ENCODE measurements around the gene UGT1A6.

Gene UGT1A6

DNA sequence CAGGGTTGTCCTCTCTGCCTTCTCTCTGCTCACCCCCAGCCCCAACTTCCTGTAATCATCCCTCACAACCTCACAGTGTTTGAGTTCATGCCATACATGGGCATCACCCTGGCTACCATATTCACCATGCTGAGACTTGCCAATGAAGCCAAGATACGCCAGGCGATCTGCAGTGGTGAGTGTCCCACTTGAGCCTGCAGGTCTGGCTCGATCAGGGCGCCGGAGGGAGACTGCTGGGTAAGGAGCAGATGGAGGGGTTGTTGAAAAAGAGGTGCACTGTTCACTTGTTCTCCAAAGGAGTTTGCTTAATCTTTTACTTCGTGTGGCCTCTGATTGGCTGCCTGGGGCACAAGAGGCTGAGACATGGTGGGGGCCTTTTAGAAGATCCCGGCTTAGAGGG, 100.0 kb downstream of the UGT1A6 start:
- Mint-ChIP-seq H3K9me3 (no peaks in the 10 kb centered on the region), H3K4me3 (no peak overlapping the region), H3K4me1 (no peaks in the 10 kb centered on the region), H3K27ac (ENCODE audit: low read depth) (no peak overlapping the region), H3K27me3 (peaks cover 37% of the 10 kb centered on the region), H3K36me3 (ENCODE audit: insufficient read depth) (no peaks in the 10 kb centered on the region)
- ATAC-seq (replicated peaks; ENCODE audit: extremely low read depth, poor library complexity, severe bottlenecking) (no peak), DNase-seq (ENCODE audit: low spot score in 2 of 2) (no peak)

DNA sequence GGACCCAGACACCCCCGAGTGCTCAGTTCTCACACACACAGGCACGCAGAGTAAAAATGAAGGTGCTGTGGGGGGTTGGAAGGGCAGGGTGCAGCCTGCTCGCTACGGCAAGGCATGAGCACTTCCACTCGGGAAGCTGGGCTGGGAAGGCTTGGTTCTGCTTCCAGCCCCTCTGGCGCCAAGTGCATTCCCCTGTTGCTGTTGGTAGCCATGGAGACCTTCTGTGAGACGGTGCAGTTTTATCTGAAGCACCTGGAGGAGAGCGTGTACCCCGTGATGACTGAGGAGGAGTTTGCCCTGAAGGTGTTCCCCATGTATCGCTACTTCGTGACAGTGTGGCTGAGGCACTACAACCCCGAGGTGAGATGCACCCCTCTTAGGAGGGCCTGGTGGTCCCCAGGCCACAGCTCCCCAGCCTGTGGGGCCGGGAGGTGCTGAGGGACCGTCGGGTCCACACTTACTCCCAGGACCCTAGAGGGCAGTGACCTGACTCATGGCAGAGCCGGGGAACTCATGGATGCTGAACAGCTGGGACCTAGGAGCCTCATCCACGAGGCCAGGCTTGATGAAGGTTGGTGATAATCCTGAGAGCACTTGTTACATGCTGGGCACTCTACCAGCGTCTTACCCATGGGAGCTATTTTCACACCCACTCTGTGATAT, 100.9 kb downstream of the UGT1A6 start:
- ATAC-seq (replicated peaks; ENCODE audit: extremely low read depth, poor library complexity, severe bottlenecking) (no peak), DNase-seq (ENCODE audit: low spot score in 2 of 2) (no peak)
- no peaks in the 10 kb centered on the region for H3K36me3 Mint-ChIP-seq (ENCODE audit: insufficient read depth)
- H3K27me3 Mint-ChIP-seq, result peaks cover 40% of the 10 kb centered on the region
- H3K9me3 Mint-ChIP-seq, result no peaks in the 10 kb centered on the region
- H3K4me3 Mint-ChIP-seq, result no peak overlapping the region
- H3K27ac Mint-ChIP-seq (ENCODE audit: low read depth), result no peak overlapping the region
- no peaks in the 10 kb centered on the region for H3K4me1 Mint-ChIP-seq

DNA sequence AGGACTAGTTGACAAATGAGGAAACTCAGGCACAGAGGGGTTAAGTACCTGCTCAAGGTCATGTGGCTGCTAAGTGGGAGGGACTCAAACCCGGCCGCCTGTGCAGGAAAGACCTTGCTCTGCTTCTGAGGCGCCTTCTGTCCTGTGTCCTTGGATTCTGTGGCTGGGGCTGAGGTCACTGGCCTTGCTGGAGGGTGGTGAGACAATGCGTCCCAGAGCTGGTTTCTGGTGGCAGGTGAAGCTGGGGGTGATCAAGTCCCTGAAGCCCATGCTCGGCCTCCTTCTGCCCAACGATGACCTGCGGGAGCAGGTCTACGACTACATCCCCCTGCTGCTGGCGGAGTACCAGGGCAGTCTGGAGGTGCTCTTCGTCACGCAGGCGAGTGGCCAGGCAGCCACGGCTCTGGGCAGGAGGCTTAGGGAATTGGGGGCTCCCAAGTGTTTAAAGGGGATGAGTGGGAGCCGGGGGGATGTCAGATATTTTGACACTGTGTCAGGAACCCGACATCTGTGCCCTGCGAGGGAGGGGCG, 101.5 kb downstream of the UGT1A6 start:
- no peak for ATAC-seq (replicated peaks; ENCODE audit: extremely low read depth, poor library complexity, severe bottlenecking)
- H3K4me3 Mint-ChIP-seq, result no peak overlapping the region
- DNase-seq (ENCODE audit: low spot score in 2 of 2), result no peak
- H3K27me3 Mint-ChIP-seq, result peaks cover 41% of the 10 kb centered on the region
- H3K27ac Mint-ChIP-seq (ENCODE audit: low read depth), result no peak overlapping the region
- H3K4me1 Mint-ChIP-seq, result no peaks in the 10 kb centered on the region
- H3K36me3 Mint-ChIP-seq (ENCODE audit: insufficient read depth), result no peaks in the 10 kb centered on the region
- H3K9me3 Mint-ChIP-seq, result no peaks in the 10 kb centered on the region

DNA sequence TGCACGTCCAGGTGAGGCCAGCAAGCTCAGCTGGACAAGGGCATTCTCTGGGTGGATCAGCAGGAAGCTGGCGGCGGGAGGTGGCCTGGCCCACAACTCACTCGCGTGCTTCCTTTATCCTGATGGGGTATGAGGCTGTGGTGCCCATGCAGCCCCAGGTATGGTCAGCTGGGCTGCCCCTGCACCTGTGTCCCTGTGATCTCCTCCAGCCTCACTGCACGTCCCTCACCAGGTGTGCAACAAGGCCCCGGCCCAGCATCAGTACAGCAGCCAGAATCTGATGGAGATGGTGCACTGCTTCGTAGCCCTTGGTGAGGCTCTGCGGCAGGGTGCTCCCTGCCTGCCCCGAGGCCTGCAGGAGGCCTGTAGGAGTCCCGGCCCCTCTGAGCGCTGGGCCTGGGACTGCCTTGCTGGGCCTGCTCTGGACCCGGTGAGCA, 103.1 kb downstream of the UGT1A6 start:
- H3K36me3 Mint-ChIP-seq (ENCODE audit: insufficient read depth), result no peaks in the 10 kb centered on the region
- H3K27ac Mint-ChIP-seq (ENCODE audit: low read depth), result no peak overlapping the region
- DNase-seq (ENCODE audit: low spot score in 2 of 2) (no peak), ATAC-seq (replicated peaks; ENCODE audit: extremely low read depth, poor library complexity, severe bottlenecking) (no peak)
- no peaks in the 10 kb centered on the region for H3K4me1 Mint-ChIP-seq
- H3K27me3 Mint-ChIP-seq, result peaks cover 41% of the 10 kb centered on the region
- H3K9me3 Mint-ChIP-seq, result no peaks in the 10 kb centered on the region
- no peak overlapping the region for H3K4me3 Mint-ChIP-seq

- no peaks in the 10 kb centered on the region for H3K9me3 Mint-ChIP-seq
- no peak overlapping the region for H3K27ac Mint-ChIP-seq (ENCODE audit: low read depth)
- H3K4me3 Mint-ChIP-seq, result no peak overlapping the region
- H3K27me3 Mint-ChIP-seq, result peaks cover 37% of the 10 kb centered on the region
- H3K4me1 Mint-ChIP-seq, result peaks cover 2% of the 10 kb centered on the region
- DNase-seq (ENCODE audit: low spot score in 2 of 2) (no peak), ATAC-seq (replicated peaks; ENCODE audit: extremely low read depth, poor library complexity, severe bottlenecking) (no peak)
- H3K36me3 Mint-ChIP-seq (ENCODE audit: insufficient read depth), result no peaks in the 10 kb centered on the region
Observed at GRCh38 chr2:233796254-233796653, 103.6 kb downstream of the UGT1A6 start.

- peak in 1 of 2 donors; percentile 6 for DNase-seq (ENCODE audit: low spot score in 2 of 2)
- Mint-ChIP-seq H3K27me3 (peaks cover 30% of the 10 kb centered on the region), H3K27ac (ENCODE audit: low read depth) (no peak overlapping the region), H3K36me3 (ENCODE audit: insufficient read depth) (no peaks in the 10 kb centered on the region), H3K4me3 (no peak overlapping the region), H3K9me3 (no peaks in the 10 kb centered on the region), H3K4me1 (peaks cover 8% of the 10 kb centered on the region)
- ATAC-seq (replicated peaks; ENCODE audit: extremely low read depth, poor library complexity, severe bottlenecking), result no peak
Observed at GRCh38 chr2:233798335-233799086, 105.8 kb downstream of the UGT1A6 start.

DNA sequence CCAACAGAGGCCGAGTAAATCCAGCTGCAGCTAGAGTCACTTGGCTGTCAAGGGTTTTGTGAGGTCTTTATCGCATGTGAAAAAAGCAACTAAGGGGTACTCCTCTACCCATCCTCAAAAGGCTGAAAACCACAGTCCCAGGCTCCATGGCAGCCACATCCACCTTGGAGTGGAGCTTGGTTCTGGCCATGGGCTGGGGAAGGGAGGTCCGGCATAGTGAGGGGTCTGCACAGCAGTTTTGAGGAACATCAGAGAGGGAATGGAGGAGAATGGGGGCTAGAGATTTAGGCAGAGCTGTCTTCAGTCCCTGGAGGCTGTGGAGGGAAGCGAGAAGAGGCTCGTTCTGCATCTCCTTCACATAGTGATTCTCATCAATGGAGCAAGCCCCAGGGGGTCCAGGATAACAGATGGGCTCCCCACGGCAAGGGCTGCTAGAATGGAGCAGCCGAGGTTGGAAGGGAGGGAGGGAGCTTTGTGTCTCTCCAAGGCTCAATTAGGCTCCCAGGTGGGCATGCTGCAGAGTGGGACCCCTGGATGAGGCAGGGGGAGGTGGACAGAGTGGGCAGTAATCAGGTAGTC, 106.5 kb downstream of the UGT1A6 start:
- Mint-ChIP-seq H3K4me1 (peaks cover 8% of the 10 kb centered on the region), H3K36me3 (ENCODE audit: insufficient read depth) (no peaks in the 10 kb centered on the region), H3K27ac (ENCODE audit: low read depth) (no peak overlapping the region), H3K27me3 (peaks cover 36% of the 10 kb centered on the region), H3K4me3 (no peak overlapping the region), H3K9me3 (no peaks in the 10 kb centered on the region)
- DNase-seq (ENCODE audit: low spot score in 2 of 2) (peak in 1 of 2 donors; percentile 4), ATAC-seq (replicated peaks; ENCODE audit: extremely low read depth, poor library complexity, severe bottlenecking) (no peak)

DNA sequence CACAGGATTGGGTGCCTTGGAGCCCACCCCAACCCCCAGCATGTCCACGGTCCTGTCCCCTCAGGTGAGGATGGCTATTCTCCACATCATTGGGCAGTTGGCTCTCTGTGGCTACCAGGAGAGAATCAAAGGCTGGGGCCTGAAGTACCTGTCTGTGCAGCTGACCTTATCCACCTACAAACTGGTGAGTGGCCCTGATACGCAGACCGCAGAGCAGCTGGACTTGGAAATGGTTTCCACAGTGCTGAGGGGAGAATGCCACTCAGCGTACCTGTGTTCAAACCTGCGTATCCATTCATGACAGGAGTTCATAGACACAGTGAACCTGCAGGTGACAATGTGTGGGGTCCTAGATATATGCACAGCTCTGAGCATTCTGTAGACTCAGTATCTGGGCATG, 107.0 kb downstream of the UGT1A6 start:
- no peak overlapping the region for H3K27ac Mint-ChIP-seq (ENCODE audit: low read depth)
- no peaks in the 10 kb centered on the region for H3K9me3 Mint-ChIP-seq
- H3K36me3 Mint-ChIP-seq (ENCODE audit: insufficient read depth), result no peaks in the 10 kb centered on the region
- no peak for ATAC-seq (replicated peaks; ENCODE audit: extremely low read depth, poor library complexity, severe bottlenecking)
- peaks cover 42% of the 10 kb centered on the region for H3K27me3 Mint-ChIP-seq
- H3K4me1 Mint-ChIP-seq, result peaks cover 8% of the 10 kb centered on the region
- no peak overlapping the region for H3K4me3 Mint-ChIP-seq
- no peak for DNase-seq (ENCODE audit: low spot score in 2 of 2)

DNA sequence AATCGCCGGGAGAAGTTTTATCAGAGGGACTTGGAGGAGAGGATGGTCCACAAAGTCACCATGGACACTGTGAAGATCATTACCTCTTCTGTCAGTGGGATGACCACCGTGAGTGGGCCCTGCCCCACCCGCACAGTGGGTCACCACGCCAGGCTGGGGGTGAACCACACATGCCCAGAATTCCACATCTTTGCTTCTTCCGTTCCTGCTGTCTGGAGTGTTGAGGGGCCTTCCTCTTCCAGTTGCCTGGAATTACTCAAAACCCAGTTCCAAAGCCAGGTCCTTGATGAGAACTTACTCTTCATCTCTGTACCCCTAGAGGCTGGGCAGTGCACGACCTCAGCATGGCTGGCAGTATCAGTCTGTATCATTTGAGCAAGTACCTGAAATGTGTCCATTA, 107.5 kb downstream of the UGT1A6 start:
- H3K36me3 Mint-ChIP-seq (ENCODE audit: insufficient read depth), result no peaks in the 10 kb centered on the region
- H3K27me3 Mint-ChIP-seq, result peaks cover 47% of the 10 kb centered on the region
- peak in 1 of 2 donors; percentile 5 for DNase-seq (ENCODE audit: low spot score in 2 of 2)
- no peak overlapping the region for H3K27ac Mint-ChIP-seq (ENCODE audit: low read depth)
- ATAC-seq (replicated peaks; ENCODE audit: extremely low read depth, poor library complexity, severe bottlenecking), result no peak
- peaks cover 8% of the 10 kb centered on the region for H3K4me1 Mint-ChIP-seq
- H3K4me3 Mint-ChIP-seq, result no peak overlapping the region
- H3K9me3 Mint-ChIP-seq, result no peaks in the 10 kb centered on the region

DNA sequence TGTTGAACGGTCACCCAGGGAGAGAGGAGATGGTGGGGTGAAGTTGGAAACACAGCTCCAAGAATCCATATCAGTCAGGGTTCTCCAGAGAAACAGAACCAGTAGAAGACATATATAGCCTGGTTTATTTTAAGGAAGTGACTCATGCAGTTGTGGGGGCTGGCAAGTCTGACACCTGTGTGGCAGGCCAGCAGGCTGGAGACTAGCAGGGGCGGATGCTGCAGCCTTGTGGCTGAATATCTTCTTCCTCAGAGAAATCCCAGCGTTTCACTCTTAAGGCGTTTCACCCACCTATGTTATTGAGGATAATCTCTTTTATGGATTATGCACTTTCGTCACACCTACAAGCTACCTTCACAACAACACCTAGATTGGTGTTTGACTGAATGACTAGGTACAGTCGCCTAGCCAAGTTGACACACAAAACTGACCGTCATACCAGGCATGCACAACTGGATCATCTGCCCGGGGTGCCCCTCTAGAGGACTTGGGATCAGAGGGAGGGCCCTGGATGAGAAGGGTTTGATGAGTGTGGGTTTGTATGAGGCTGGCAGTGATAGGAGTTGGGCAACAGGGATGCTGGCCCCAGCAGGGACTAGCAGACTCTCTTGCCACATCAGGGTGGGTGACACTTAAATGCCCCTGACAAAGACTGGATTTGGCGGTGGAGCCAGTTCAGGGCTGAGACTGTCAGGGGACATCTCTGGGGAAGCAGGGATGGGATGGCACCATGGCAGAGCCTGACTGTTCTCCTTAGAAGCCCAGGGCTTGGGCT, 108.9 kb downstream of the UGT1A6 start:
- no peak overlapping the region for H3K4me3 Mint-ChIP-seq
- DNase-seq (ENCODE audit: low spot score in 2 of 2), result peak in 1 of 2 donors; percentile 11
- no peaks in the 10 kb centered on the region for H3K9me3 Mint-ChIP-seq
- H3K4me1 Mint-ChIP-seq, result peaks cover 8% of the 10 kb centered on the region
- ATAC-seq (replicated peaks; ENCODE audit: extremely low read depth, poor library complexity, severe bottlenecking), result peak; percentile 68
- no peaks in the 10 kb centered on the region for H3K36me3 Mint-ChIP-seq (ENCODE audit: insufficient read depth)
- H3K27me3 Mint-ChIP-seq, result peaks cover 60% of the 10 kb centered on the region
- no peak overlapping the region for H3K27ac Mint-ChIP-seq (ENCODE audit: low read depth)

- no peak overlapping the region for H3K27ac Mint-ChIP-seq (ENCODE audit: low read depth)
- H3K4me3 Mint-ChIP-seq, result no peak overlapping the region
- peaks cover 63% of the 10 kb centered on the region for H3K27me3 Mint-ChIP-seq
- no peaks in the 10 kb centered on the region for H3K36me3 Mint-ChIP-seq (ENCODE audit: insufficient read depth)
- H3K9me3 Mint-ChIP-seq, result no peaks in the 10 kb centered on the region
- no peak for DNase-seq (ENCODE audit: low spot score in 2 of 2)
- peaks cover 8% of the 10 kb centered on the region for H3K4me1 Mint-ChIP-seq
- ATAC-seq (replicated peaks; ENCODE audit: extremely low read depth, poor library complexity, severe bottlenecking), result no peak
Observed at GRCh38 chr2:233802132-233802815, 109.6 kb downstream of the UGT1A6 start.

All from central memory CD8-positive, alpha-beta T cell (primary cell).